HS-27A (cell line): ENCODE measurements around the gene LEFTY2.
"Not testable (repeated sequence)": the region's sequence is repeated elsewhere in the genome, so short reads cannot be mapped to it uniquely, and the experiment has no call there.

Experiments used
- DNase-seq: peaks from one replicate; pipeline ENCODE4 v3.0.0-alpha.2; 2012; ENCODE audit warnings: low read depth, missing footprints

The LEFTY2 gene, protein sequence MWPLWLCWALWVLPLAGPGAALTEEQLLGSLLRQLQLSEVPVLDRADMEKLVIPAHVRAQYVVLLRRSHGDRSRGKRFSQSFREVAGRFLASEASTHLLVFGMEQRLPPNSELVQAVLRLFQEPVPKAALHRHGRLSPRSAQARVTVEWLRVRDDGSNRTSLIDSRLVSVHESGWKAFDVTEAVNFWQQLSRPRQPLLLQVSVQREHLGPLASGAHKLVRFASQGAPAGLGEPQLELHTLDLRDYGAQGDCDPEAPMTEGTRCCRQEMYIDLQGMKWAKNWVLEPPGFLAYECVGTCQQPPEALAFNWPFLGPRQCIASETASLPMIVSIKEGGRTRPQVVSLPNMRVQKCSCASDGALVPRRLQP

DNA sequence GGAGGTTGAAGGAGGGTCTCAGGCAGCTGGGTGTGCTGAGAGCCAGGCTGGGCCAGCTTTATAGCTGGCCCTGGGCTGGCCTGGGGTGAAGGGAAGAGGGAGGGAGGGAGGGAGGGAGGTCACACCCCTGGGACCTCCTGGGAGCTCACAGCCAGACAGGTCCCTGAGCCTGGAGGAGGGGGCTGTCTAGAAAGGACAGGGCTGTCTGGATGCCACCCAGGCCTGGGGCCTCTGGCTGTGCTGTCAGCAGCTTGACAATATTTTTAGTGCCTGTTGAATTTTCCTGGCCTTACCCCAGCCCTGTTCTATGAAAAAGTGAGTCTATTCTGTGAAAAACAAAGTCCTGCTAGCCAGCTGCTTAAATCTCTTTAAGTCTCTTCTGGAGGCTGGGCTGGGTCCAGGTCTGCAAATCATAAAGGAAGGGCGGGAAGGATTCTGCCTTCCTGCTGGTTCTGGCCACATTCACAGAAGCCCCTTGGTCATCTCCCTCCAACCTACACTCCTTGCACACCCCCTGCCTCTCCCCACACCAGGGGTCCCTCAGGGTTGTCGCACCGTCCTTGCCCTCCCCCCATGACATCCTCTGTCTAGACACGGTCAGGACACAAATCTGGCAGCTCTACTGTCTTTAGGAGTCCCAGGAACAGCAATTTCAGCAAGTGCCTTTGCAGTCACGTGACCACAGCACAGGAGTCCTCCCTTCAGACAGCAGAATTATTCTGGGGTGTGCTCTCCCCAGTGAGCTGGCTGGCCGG is at the start of gene LEFTY2:
LEFTY2 (minus strand) TSS at position 34 of the 755 bp plus-strand sequence. CDS start 80 bp downstream, outside the sequence.
- DNase-seq: no peak

DNA sequence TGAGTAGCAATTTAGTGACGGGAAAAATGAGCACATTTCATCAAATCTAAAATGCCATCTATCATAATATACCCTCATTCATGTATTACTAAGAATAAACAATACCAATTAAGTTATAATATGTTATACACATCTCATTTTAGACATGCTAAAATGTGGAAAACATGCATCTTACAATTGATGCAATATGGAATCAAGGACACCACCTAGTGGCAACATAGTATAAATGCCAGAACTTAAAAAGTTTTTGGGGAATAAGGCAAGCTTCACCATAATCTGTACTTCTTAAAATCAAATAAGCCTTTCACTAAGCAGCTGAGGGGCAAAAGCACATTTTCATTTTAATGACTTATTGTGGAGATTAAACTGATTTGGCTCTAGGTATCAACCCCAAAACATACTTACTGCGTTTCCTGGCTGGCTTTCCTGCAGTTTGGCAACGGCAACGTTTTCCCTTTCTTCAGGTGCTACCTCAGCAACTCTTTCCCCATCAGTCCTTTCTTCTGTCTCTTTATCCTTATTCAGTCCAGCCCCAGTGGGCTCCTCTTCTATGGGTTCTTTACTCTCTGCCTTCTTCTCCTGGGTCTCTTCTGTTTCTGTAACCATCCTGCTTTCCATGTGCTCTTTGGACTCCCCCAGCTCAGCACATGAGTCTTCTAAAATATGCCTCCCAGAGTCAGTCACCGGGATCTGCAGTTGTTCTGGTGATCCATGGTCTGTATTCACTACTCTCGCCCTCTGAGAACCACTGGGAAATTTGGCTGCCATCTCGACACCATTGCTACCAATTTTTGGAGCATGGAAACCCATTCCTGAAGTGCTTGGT is 46.7 kb upstream of the LEFTY2 start:
- no peak for DNase-seq

DNA sequence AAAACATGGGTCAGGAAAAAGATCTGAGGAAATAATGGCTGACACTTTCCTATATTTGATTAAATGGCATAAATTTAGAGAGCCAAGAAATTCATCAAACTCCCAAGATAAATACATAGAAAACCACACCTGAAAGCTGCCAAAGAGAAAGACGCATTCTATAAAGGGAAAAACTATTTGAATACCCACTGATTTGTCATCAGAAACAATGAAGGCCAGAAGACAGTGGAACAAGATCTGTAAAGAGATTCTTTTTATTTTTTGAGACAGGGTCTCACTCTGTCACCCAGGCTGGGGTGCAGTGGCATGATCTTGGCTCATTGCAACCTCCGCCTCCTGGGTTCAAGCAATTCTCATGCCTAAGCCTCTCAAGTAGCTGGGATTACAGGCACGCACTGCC is 40.7 kb upstream of the LEFTY2 start:
- DNase-seq: no peak

DNA sequence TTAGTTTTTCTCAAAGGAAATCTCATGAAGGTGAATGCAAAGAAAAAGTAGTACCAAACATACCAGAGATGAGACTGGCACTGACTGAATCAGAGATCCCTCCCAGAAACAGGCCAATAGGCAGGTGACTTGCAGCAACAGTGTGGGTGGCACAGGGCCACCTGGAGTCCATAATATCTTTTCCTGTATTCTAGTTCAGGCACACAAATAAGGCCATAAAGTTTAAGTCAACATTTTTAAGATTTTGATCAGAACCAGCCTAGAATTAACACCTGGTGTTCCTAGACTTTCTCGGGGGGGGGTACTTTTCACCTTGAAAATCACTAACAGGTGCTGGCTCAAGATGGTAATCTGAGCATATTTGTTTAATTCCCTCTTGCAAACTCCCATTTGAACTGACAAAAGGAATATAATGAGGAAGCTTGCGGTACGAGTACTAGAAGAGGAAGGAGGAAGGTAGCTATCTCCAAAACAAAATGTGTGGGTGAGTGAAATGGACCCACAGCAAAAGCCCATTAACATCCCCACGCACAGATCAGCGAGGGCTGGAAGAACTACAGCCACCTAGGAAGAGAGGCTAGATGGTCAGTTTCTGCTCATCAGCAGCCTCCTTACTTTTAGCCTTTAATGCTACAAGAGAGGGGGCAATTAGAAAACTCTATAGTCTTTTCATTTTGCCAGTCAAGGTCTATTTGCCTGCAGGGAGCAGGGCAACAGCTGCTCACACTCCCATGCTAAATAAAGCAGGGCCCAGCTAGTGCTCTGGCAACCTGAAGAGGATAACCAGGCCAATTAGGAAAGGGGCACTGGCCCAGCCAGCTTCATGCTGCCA is 39.2 kb upstream of the LEFTY2 start:
- no peak for DNase-seq

DNA sequence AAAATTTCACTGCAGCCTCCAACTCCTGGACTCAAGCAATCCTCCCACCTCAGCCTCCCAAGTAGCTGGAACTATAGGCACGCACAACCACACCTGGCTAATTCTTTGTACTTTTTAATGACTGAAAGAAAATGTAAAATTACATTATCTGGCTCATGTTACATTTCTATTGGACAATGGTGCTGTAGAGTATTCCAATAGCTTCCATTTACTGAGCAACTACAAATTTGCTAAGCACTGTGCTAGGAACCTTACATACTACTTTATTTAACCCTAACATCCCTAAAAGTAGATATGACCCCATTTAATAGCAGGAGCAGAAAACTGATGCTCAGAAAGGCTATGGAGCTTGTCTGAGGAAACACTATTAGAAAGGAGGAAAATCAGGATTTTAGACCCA is 38.4 kb upstream of the LEFTY2 start:
- no peak for DNase-seq

DNA sequence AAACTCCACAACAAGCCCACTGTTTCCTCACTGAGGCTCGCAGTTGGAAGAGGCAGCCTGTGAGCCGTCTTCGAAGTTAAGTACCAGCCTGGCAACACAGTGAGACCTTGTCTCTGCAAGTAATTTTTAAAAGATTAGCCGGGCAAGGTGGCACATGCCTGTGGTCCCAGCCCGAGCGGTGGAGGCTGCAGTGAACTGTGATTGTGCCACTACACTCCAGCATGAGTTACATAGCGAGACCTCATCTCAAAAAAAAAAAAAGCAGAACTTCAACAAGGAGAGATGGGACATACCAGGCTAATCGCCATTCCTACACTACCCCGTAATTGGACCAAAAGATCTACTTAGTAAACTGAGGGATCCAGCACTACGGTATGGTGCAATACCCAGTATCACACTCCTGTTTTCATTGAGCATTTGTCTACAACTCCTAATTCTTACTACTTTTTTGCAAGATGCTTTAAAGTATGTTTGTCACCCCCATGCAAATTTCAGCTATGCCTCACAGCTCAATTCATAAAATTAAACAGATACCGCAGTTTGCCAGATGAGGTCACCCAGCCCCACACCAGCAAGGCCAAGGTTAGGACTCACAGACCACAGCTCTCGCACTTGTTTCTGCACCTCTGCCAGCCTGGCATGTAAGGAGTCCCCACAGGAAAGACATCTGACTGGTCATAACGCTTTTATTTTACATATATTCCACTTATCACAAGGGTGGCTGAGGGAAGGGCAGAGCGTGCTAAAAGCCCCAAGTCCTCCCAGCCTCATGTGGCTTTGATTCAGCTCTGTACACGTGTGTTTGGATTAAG is 37.1 kb upstream of the LEFTY2 start:
- no peak for DNase-seq

DNA sequence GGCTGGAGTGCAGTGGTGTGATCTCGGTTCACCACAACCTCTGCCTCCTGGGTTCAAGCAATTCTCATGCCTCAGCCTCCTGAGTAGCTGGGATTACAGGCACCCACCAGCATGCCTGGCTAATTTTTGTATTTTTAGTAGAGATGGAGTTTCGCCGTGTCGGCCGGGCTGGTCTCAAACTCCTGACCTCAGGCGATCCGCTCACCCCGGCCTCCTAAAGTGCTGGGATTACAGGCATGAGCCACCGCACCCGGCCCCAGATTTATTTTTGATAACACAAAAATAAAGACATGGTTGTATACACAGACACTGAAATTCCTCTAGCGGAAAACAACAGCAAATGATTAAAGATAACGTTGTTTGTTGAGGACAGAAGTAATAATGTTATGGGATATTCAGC is 34.1 kb upstream of the LEFTY2 start:
- not testable (repeated sequence) for DNase-seq

DNA sequence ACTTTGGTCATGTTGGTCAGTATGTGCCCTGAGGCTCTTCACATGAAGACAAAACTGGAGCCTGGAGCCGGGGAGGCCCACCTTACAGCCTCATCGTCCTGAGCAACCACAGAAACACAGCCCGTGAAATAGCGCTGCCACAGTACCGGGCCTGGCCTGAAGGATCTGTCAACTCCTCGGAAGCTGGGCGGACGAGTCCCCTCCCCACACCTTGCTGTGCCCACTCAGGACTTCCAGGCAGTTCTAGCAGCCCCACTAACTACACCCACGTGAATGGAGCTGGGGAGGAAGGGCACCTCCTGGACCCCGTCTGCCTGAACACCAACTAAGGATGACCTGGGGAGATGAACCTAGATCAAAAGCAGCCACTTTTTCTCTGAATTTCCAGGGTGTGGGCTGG is 33.4 kb upstream of the LEFTY2 start:
- DNase-seq: no peak

DNA sequence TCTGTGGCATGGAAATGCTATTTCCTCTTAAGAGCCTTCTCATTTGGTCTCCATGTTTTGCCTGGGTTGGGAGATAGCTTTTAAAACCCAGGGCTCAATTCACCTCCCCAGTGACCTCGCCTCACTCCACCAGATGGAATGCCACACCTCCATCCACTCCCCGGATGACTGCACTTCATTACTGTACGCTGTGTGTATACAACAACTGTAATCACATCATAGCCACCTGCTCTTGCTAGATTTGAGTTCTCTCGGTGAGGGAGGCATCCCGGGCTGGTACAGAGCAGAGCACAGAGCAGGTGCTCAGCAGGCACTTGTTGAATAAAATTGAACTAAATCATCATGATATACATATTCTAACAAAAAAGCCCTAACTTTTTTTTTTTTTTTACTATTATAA is 32.1 kb upstream of the LEFTY2 start:
- no peak for DNase-seq

DNA sequence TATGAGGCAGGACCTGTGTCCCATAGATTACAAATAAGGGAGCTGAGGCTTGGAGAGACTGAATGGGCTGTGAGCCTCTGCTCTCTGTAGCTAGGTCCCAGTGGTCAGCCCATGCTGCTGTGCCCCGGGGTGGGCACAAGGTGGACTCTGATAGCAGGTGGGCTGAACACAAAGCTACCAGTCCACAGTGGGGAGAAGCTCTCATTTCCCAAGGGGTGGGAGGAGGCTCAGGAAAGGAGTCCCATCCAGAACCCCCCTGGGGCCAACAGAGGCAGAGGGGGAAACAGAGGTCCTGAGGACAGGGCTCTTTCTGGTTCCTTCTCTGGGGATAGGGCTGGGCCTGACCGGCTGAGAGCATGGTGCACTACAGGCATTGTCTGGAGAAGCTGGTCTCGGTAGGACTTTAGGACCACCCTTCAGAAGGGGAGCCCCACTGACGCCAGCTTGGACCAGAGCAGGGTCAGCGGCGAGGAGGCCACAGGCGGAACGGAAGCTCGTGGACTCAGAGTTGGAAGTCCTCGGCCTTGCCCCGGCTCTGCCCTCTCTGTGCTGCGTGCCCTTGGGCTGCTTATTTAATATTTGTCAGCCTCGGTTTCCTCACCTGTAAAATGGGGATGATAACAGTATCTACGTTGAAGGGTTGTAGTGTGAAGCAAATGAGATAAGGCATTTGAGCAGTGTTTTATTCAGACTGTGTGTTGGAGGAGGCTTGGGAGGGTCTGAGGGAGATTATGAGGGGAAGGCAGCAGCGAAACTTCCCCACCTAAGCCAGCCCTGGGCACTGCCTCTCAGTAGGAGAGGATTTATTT is 31.5 kb upstream of the LEFTY2 start:
- no peak for DNase-seq

DNA sequence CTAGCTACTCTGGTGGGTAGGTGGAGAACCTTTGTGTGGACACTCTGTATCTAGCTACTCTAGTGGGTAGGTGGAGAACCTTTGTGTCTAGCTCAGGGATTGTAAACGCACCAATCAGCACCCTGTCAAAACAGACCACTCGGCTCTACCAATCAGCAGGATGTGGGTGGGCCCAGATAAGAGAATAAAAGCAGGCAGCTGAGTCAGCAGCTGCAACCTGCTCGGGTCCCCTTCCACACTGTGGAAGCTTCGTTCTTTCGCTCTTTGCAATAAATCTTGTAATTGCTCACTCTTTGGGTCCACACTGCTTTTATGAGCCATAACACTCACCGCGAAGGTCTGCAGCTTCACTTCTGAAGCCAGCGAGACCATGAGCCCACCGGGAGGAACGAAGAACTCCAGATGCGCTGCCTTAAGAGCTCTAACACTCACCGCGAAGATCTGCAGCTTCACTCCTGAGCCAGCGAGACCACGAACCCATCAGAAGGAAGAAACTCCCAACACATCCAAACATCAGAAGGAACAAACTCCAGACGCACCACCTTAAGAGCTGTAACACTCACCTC is 29.7 kb upstream of the LEFTY2 start:
- DNase-seq: not testable (repeated sequence)

DNA sequence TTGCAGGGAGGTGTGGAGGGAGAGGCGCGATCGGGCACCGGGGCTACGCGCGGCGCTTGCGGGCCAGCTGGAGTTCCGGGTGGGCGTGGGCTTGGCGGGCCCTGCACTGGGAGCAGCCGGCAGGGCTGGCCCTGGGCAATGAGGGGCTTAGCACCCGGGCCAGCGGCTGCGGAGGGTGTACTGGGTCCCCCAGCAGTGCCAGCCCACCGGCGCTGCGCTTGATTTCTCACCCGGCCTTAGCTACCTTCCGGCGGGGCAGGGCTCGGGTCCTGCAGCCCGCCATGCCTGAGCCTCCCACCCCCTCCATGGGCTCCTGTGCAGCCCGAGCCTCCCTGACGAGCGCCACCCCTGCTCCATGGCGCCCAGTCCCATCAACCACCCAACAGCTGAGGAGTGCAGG is 28.7 kb upstream of the LEFTY2 start:
- not testable (repeated sequence) for DNase-seq

DNA sequence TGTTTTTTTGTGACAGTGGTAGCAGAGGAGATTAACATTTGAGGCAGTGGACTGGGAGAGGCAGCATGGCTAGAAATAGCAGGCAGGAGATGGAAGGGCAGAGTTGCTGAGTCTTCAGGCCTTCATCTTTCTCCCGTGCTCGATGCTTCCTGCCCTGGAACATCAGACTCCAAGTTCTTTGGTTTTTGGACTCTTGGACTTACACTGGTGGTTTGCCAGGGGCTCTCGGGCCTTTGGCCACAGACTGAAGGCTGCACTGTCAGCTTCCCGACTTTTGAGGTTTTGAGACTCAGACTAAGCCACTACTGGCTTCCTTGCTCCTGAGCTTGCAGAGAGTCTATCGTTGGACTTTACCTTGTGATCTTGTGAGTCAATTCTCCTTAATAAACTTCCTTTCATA is 24.2 kb upstream of the LEFTY2 start:
- no peak for DNase-seq

DNA sequence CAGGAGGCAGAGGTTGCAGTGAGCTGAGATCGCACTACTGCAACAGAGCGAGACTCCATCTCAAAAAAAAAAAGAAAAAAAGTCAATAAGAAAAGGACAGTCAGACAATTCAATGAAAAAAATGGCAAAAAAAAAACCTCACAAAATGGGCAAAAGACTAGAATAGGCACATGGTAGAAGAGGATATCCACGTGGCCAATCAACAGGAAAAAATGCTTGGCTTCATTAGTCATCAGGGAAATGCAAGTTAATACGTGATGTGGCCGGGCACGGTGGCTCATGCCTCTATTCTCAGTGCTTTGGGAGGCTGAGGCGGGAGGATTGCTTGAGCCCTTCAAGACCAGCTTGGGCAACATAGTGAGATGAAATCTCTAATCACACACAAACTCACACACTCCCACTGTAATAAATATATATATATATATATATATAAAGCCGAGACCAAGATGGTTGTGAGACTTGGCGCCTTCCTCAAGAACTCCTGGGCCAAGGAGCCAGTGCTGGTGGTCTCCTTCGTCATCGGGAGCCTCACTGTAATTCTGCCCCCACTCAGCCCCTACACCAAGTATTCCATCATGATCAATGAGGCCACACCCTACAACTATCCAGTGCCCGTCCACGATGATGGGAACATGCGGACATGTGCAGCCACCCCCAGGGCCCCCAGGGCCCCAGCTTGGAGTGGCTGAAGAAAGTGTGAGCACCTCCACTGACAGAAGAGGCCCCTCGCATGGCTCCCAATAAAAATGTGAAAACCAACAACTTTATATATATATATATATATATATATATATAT is 22.9 kb upstream of the LEFTY2 start:
- no peak for DNase-seq

DNA sequence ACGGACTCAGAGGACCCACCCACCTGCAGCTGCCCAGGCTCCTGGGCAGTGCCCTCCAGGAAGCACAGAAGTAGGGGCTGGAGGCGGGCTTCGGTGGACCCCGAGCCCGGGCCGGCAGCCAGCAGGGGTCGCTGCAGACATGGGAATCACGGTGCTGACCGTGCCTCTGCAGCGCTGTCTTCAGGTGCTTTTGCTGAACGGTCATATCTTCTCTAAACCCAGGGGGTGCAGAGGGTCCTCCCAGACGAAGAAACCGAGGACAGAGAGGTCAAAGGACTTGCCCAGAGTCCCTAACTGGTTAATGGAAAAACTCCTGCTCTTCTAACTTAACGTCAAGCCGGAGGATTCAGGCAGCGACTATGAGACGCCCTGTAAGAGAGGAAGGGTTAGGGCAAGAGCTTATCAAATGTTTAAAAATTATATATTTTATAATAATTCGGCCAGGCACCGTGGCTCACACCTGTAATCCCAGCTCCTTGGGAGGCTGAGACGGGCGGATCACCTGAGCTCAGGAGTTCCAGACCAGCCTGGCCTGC is 21.5 kb upstream of the LEFTY2 start:
- no peak for DNase-seq

DNA sequence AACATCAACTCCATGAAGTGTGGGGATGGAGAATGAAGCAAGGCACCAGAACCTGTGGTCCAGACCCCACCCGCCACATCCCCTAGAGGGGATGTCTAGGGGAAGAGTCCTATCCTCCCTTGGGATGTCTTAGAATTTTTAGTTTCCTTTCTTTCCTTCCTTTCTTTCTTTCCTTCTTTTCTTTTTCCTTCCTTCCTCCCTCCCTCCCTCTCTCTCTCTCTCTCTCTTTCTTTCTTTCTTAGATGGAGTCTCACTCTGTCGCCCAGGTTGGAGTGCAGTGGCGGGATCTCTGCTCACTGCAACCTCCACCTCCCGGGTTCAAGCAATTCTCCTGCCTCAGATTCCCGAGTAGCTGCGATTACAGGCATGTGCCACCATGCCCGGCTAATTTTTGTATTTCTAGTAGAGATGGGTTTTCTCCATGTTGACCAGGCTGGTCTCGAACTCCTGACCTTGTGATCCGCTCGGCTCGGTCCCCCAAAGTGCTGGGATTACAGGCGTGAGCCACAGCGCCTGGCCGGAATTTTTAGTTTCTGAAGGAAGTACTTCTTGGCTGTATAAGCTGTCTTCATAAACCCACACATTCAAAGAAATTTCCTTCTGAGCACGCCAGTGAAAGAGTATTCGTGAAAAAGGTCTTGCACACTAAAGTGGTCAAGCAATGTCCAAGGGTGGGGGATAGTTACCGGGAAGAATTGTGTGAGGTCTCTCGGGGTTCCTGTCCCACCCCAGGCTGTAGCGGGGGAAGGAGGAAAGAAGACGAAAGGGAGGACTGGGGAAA is 20.8 kb upstream of the LEFTY2 start:
- DNase-seq: no peak

DNA sequence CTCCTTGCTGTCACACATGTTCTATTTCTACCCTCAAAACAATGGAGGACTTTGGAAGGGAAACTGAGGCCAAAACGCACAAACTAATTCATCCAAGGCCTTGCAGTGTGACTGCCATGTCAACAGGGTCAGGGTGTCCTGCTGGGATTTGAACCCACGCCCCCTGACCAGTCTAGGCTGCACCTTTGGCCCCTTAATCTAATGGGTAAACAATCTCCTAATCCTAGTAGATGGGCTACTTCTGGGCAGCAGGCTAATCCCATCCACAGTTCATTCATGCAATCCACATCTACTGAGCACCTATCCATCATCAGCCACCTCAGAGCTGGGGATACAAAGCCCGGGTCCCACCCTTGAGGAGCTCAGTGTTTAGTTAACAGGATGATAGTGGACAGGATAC is 17.0 kb upstream of the LEFTY2 start:
- DNase-seq: no peak

DNA sequence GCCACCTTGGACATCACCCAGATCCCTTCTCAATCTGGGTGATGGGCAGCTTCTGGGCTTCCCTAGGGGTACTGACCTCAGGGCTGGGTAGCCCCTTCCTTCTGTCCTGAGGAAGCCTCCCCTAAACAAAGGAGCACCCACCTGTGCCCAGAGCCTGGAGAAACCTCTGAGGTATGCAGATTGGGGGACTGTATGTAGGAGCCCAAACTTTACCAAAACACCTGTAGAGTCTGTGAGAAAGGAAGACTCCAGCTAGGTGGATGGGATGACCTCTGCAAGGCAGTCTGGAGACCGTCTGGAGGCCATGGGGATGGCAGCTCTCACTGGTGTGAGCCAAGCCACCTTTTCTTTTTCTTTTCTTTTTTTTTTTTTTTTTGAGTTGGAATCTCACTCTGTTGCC is 13.7 kb upstream of the LEFTY2 start:
- no peak for DNase-seq
